AG04449 (cell line): ENCODE data around the gene ARHGAP25.

Source experiments
- CTCF ChIA-PET: fragments of 350-600 bp; formaldehyde crosslinking; extraction: SDS; loops from one replicate; lab custom pipeline; 2021; ENCODE audit warnings: antibody characterized with exemption; lab: Yijun Ruan, JAX
- POLR2A ChIA-PET: fragments of 400-600, 350-600 bp; formaldehyde crosslinking; extraction: SDS; loops from one replicate; lab custom pipeline; 2020; ENCODE audit warnings: antibody characterized with exemption, inconsistent platforms; lab: Yijun Ruan, JAX
- DNase-seq: peaks from one replicate; pipeline ENCODE4 v3.0.0-alpha.2; 2010; ENCODE audit warnings: low read depth, low spot score
- H3K4me3 ChIP-seq: 2 replicates; pipeline ENCODE4 v1.5.1; 2011; ENCODE audit warnings: low read depth, mild to moderate bottlenecking, control low read depth, low read length
- CTCF ChIP-seq: IDR thresholded peaks from one replicate; pipeline ENCODE4 v1.5.1; 2011; ENCODE audit warnings: mild to moderate bottlenecking, moderate library complexity, low read length, control low read depth, inconsistent platforms; ENCODE audit not compliant: insufficient read depth; ENCODE audit errors: missing control alignments

ARHGAP25 gene

DNA sequence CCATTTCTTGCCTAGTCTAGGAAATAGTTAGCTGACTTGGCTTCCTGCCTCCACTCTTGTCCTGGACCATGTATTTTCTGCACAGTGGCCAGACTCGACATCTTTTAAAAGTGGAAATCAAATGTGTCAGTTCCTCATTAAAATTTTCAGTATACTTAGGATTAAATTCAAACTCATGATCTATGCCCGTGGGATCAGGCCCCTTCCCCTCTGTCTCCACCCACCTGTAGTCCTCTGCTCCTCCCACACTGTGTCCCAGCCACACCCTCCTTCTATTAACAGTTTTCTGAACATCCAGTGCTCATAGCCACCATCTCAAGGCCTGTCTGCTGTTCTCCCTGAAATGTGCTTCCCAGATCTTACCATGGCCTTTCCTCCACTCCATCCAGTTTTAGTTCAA is 13.3 kb downstream of the ARHGAP25 start:
- ChIA-PET POLR2A (no interaction called here), CTCF (interaction anchor here (0.9 to 7.2 kb wide), 8 partner anchors 10 to 286 kb away, joined by 3 to 151 read pairs (median 4); no protein-coding TSS in a partner anchor)
- H3K4me3 ChIP-seq = no peak overlapping the region
- no peak for DNase-seq
- no peak for TF ChIP-seq CTCF

- CTCF ChIA-PET = interaction anchor here (0.8 to 7.2 kb wide), 12 partner anchors 9 to 287 kb away, joined by 3 to 151 read pairs (median 5); no protein-coding TSS in a partner anchor
- TF ChIP-seq CTCF = no peak
- DNase-seq = no peak
- POLR2A ChIA-PET = no interaction called here
- H3K4me3 ChIP-seq = no peak overlapping the region
These were observed 14.0 kb downstream of the ARHGAP25 start for GRCh38 chr2:68748568-68748967.

GRCh38 chr2:68749345-68749744 is 14.7 kb downstream of the ARHGAP25 start:
- no peak overlapping the region for H3K4me3 ChIP-seq
- no peak for DNase-seq
- POLR2A ChIA-PET = no interaction called here
- CTCF ChIA-PET = interaction anchor here (0.7 to 7.2 kb wide), 14 partner anchors 8 to 288 kb away, joined by 3 to 151 read pairs (median 6); no protein-coding TSS in a partner anchor
- TF ChIP-seq CTCF = no peak

DNA sequence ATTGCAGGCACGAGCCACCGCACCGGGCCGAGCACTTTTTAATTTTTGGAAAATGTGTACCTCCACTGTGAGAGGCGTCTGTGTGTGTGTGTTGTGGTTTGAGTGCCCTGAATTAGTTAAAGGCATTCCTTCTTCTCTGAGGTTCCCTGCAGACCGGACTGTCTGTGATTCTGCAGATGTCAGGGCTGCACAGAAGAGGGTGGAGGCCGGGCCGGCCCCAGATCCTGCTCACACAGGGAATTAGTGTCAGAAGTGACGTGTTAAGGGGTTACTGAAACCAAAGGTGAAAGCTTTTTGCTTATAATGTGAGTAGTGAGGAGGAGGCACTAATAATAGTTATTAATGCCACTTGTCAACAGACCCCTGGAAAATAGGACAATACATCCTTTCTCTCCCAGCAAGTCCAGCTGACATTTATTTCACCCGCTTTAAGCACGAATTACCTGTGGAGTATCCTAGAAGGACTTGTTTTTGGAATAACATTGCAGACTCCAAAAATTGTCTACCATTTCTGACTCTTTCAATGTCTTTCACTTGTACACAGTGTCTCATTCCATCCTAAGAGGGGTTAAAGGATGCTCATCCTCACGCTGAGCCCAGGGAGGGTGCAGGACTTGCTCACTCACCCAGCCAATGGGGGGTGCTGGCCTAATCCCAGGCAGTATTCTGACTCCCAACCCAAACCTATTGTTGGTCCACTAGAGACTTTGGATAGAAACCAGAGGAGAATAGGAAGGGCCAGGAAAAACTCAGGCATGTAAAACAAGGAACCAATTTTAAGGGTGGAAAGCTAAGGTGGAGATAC is 16.2 kb downstream of the ARHGAP25 start:
- ChIA-PET CTCF (interaction anchor here (0.7 to 7.2 kb wide), 44 partner anchors 9 to 292 kb away, joined by 3 to 151 read pairs (median 8); partner anchors contain the start of genes APLF, ARHGAP25, FBXO48 and GKN2), POLR2A (no interaction called here)
- TF ChIP-seq CTCF = no peak
- DNase-seq = no peak
- no peak overlapping the region for H3K4me3 ChIP-seq

DNA sequence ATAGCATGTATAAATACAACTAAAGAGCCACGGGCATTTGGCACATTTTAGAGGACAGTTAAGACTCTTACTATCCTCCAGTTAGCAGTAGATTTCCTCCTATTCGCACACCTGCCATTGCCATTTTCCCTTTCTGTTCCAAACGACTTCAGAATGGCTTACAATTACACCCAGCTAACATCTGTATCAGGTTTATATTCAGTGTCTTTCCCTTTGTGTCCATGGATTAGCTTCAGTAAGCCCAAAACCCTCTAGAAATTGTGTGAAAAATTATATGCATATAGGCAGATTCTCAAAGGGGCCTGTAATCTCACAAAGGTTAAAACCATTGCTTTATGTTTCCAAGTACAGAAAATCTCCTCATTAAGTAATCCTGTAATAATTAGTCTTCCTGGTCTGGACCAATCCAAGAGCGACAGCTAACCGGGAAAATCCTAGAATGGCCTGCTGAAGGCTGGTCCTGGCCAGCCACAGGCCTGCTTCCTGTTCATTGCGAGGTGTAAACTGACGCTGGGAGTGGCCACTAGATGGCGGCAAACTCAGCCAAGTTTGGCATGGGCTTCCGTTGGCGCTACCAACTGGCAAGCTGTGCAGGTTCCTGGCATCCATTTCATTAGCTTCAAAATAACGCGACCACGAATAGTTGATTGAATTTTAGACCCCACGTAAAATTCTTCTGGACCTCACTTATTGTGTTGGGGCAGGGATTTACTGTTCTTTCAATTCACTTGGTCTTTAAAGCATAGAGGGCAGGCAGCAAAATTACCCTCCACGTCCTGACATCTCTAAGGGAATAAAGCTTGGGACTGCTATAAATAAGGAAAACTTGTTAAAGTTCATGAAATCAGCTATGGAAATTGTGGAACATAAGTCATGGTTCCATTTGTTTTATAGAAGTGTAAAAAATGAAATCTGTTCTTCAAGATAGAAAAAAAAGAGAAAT is 17.1 kb downstream of the ARHGAP25 start:
- POLR2A ChIA-PET = no interaction called here

More for the DNA sequence above, 17.1 kb downstream of the ARHGAP25 start:
- TF ChIP-seq CTCF = peak; percentile 94
- CTCF ChIA-PET = interaction anchor here (0.7 to 7.2 kb wide), 50 partner anchors 8 to 293 kb away, joined by 3 to 151 read pairs (median 6); partner anchors contain the start of genes APLF, ARHGAP25, FBXO48 and GKN2
- DNase-seq = peak; percentile 31
- H3K4me3 ChIP-seq = no peak overlapping the region
